ENCODE measurements around the gene IARS1. TPM values are rescaled to one million over a fixed set of nuclear protein-coding genes. Genes with fewer than 3 reads are reported as not detected.
A peak's percentile ranks its signal among the peaks of the same experiment; 100 is the strongest.

The IARS1 gene
- total RNA-seq, 4 donors from 2014 or later: 73.2 to 234 (median 161) TPM

- TF ChIP-seq CTCF (IDR thresholded peaks at IDR 0.05): no peak
- TF ChIP-seq POLR2A (IDR thresholded peaks at IDR 0.05): no peak
- Histone ChIP-seq H3K4me1 (no peaks in the 10 kb centered on the region), H3K27me3 (no peaks in the 10 kb centered on the region), H3K4me3 (no peak overlapping the region), H3K27ac (peak overlapping the region in 1 of 2 donors; percentile 10), H3K9me3 (no peaks in the 10 kb centered on the region), H3K36me3 (no peaks in the 10 kb centered on the region)
- intact Hi-C loops (cut with DNase I; ENCODE audit: low total_unique reads): no loop called here
- DNase-seq: no peak
Measured at GRCh38 chr9:92312887-92313623, 19.6 kb upstream of the IARS1 start.

GRCh38 chr9:92310562-92310961, 17.1 kb upstream of the IARS1 start:
- Histone ChIP-seq H3K4me3 (no peak overlapping the region), H3K4me1 (no peaks in the 10 kb centered on the region), H3K36me3 (no peaks in the 10 kb centered on the region), H3K27ac (no peak overlapping the region), H3K27me3 (no peaks in the 10 kb centered on the region), H3K9me3 (no peaks in the 10 kb centered on the region)
- TF ChIP-seq POLR2A (IDR thresholded peaks at IDR 0.05): no peak
- TF ChIP-seq CTCF (IDR thresholded peaks at IDR 0.05): no peak
- intact Hi-C loops (cut with DNase I; ENCODE audit: low total_unique reads): no loop called here
- DNase-seq: no peak

GRCh38 chr9:92308893-92309292, 15.4 kb upstream of the IARS1 start:
- no peak overlapping the region for H3K27ac ChIP-seq
- no peaks in the 10 kb centered on the region for H3K27me3 ChIP-seq
- H3K36me3 ChIP-seq: no peaks in the 10 kb centered on the region
- no peak for DNase-seq
- no peaks in the 10 kb centered on the region for H3K9me3 ChIP-seq
- no peaks in the 10 kb centered on the region for H3K4me1 ChIP-seq
- no peak overlapping the region for H3K4me3 ChIP-seq
- intact Hi-C loops (cut with DNase I; ENCODE audit: low total_unique reads): no loop called here
- TF ChIP-seq POLR2A (IDR thresholded peaks at IDR 0.05): no peak
- TF ChIP-seq CTCF (IDR thresholded peaks at IDR 0.05): no peak

- Histone ChIP-seq H3K4me3 (no peak overlapping the region), H3K4me1 (no peaks in the 10 kb centered on the region), H3K27me3 (no peaks in the 10 kb centered on the region), H3K27ac (no peak overlapping the region), H3K36me3 (no peaks in the 10 kb centered on the region), H3K9me3 (no peaks in the 10 kb centered on the region)
- no peak for TF ChIP-seq CTCF (IDR thresholded peaks at IDR 0.05)
- no peak for DNase-seq
- intact Hi-C loops (cut with DNase I; ENCODE audit: low total_unique reads): no loop called here
Measured at GRCh38 chr9:92300936-92301335, 7.4 kb upstream of the IARS1 start.

- Histone ChIP-seq H3K27ac (no peak overlapping the region), H3K36me3 (no peaks in the 10 kb centered on the region), H3K9me3 (no peaks in the 10 kb centered on the region), H3K4me3 (no peak overlapping the region), H3K4me1 (no peaks in the 10 kb centered on the region), H3K27me3 (no peaks in the 10 kb centered on the region)
- intact Hi-C loops (cut with DNase I; ENCODE audit: low total_unique reads): no loop called here
- TF ChIP-seq CTCF (IDR thresholded peaks at IDR 0.05) (no peak), POLR2A (IDR thresholded peaks at IDR 0.05) (no peak)
- DNase-seq: no peak
Measured at GRCh38 chr9:92299116-92299515, 5.6 kb upstream of the IARS1 start.

Measured in uterus (tissue), 4 donors.